NB4 (cell line): ENCODE measurements around the gene MED13L.

Experiments used
- DNase-seq: peaks from one replicate; pipeline ENCODE4 v3.0.0; 2010; ENCODE audit warnings: low read depth
- H3K4me3 ChIP-seq: one replicate; pipeline ENCODE4 v1.5.1; 2011; ENCODE audit warnings: mild to moderate bottlenecking, low read depth, low read length, moderate library complexity
- CTCF ChIP-seq: IDR thresholded peaks from one replicate; pipeline ENCODE4 v1.5.1; 2012; ENCODE audit warnings: low read depth, low read length
- MAX ChIP-seq: IDR thresholded peaks from 2 replicates; pipeline ENCODE4 v1.6.1; 2011; ENCODE audit warnings: low read depth, low read length
- MYC ChIP-seq: IDR thresholded peaks from 2 replicates; pipeline ENCODE4 v1.6.1; 2011; ENCODE audit warnings: low read depth, low read length
- POLR2A ChIP-seq: IDR thresholded peaks from 2 replicates; pipeline ENCODE4 v1.6.1; 2011; ENCODE audit warnings: mild to moderate bottlenecking; ENCODE audit not compliant: insufficient read length; ENCODE audit errors: extremely low read depth

The MED13L gene

GRCh38 chr12:116046039-116046438 lies 231.5 kb downstream of the MED13L start:
- H3K4me3 ChIP-seq = no peak overlapping the region
- TF ChIP-seq MYC = no peak
- no peak for TF ChIP-seq CTCF
- TF ChIP-seq POLR2A = no peak
- TF ChIP-seq MAX = no peak
- no peak for DNase-seq

GRCh38 chr12:116045150-116045549 lies 232.3 kb downstream of the MED13L start:
- H3K4me3 ChIP-seq = no peak overlapping the region
- DNase-seq = no peak
- TF ChIP-seq MAX (no peak), POLR2A (no peak), CTCF (no peak), MYC (no peak)

GRCh38 chr12:116043659-116044535 lies 233.6 kb downstream of the MED13L start:
- TF ChIP-seq MAX = no peak
- no peak for TF ChIP-seq CTCF
- no peak for TF ChIP-seq POLR2A
- TF ChIP-seq MYC = no peak
- no peak overlapping the region for H3K4me3 ChIP-seq
- DNase-seq = no peak

- DNase-seq = no peak
- no peak overlapping the region for H3K4me3 ChIP-seq
- TF ChIP-seq MAX = no peak
- no peak for TF ChIP-seq MYC
- no peak for TF ChIP-seq CTCF
These were observed 237.1 kb downstream of the MED13L start for GRCh38 chr12:116040402-116040801.

GRCh38 chr12:116039081-116039480 lies 238.4 kb downstream of the MED13L start:
- TF ChIP-seq MYC (no peak), MAX (no peak), CTCF (no peak), POLR2A (no peak)
- DNase-seq = no peak
- H3K4me3 ChIP-seq = no peak overlapping the region
